Right lung (tissue), 5 donors: Measurements from ENCODE around the gene GPR39. TPM values are rescaled to one million over a fixed set of nuclear protein-coding genes. Genes with fewer than 3 reads are reported as not detected.

Experiments used
- DNase-seq, 2 donors: peaks; one replicate each; pipeline ENCODE4 v3.0.0-alpha.2; 2013
- polyA plus RNA-seq, 5 donors: library from polyadenylated mRNA; unstranded; fragments of 120-200 nt; gene quantifications; one replicate each; pipeline versions ENCODE4 v1.2.1 to v1.2.3, GENCODE V29; 2013; ENCODE audit warnings: inconsistent platforms in 1 of 5, low replicate concordance in 1 of 5; ENCODE audit not compliant: insufficient read length in 5 of 5, insufficient read depth in 1 of 5

GPR39 gene
- polyA plus RNA-seq, 5 donors, result 3.3 to 6.1 (median 4.1) TPM

DNA sequence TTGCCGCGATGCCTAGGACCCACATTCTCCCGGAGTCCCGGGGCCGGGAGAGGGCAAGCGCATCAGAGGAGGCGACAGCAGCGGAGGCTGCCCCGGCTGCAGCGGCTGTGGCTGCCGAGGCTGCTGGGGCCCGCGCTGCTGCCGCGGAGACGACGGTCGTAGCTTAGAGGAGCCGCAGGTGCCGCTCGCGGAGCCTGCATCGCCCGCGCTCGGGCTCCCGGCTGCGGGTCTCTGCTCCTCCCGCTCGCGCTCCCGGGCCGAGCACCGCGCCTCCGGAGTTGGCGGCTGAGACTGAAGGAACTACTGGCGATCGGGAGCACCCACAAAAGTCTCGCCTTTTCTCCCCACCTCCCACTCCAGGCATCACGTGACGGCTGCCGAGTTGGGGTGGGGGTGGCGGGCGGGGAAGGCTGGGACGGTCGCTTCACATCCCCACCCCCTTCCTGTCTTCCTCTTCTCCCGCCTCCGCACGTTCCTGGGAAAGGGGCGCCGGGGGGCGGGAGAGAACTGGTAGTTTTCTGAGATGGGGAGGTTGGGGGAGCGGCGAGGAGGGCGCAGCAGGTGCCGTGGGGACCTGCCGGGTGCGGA, 253.4 kb downstream of the GPR39 start, which contains the start of gene LYPD1:
Gene LYPD1, minus strand, starts transcription at position 298 of the 588 bp plus-strand sequence. Its CDS starts 273 bp downstream, at position 25.
- DNase-seq, result no peak

DNA sequence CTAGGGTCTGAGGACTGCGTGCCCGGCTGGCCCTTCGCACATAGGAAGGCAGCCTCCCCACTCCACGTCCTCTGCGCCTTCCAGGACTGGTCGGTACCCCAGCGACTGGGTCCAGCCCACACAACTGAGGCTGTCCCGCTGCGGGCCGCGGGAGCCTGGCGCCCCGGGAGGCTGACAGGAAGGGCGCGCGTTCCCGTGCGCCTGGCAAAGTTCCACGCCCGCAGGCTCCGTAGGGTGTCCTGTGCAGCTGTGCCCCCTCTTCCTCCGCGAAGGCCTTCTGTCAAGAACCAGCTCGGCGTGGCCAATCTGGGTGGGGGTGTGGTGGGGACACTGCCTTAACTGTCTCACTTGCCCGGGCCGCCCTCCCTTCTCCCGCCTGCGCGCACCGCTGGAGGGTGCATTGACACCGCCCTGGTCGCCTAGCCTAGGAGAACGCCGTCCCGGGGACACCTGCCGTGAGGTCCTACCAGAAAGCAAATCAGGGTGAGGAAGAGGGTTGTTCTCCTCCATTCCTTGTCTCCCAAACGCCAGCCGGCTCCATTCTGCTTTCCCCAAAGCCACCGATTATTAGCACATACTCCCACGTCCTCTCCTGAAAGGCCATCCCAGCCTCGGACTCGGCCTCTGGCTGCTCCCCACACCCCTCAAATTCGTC, 254.0 kb downstream of the GPR39 start:
- no peak for DNase-seq

DNA sequence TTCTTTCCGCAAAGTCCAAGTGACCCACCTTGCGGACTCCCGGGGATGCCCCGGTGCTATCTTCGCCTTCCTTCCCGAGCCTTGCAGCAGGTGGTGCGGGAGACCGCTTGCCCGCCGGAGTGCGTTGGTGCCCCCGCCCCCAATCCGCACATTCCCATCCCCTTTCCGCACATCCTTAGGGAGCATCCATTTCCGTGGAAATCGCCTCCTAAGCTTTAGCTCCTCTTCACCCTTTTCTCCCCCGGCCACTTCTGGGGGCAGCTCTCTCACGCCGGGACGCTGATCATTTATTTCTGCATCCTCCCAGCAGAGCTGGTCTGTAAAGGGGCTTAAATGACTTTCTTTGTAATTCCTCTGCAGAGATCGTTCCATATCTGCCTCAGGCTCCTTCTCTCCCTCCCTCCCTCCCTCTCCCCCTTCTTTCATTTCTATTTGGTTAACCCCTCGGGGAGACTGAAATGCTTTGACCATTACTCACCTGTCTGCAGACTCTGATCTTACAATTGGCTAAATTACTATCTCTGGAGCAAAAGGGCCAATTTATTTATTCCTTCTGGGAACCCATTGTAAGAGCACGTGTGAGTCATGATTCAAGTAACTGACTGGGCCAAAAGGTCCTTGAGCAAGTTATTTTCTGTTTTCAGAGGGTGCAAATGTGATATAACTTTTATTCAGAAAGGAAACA, 254.7 kb downstream of the GPR39 start:
- DNase-seq, result no peak

DNA sequence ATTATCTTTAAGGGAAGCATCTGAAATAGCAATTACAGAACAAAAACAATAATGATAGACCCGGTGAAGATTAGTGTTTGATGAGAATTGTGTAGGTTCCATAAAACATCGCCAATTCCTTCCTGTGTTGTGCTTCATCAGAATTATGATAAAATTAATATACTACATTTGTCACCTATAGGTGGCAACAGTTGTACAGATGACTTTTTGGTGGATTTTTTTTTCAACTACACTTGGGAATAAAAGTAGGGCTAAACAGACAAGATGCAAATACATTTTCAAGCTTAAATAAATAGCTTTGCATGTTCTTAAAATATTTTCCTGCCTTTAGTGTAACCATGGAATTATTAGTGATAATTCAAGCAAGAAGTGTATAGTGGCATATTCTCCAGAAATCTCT, 260.4 kb downstream of the GPR39 start:
- DNase-seq, result no peak

DNA sequence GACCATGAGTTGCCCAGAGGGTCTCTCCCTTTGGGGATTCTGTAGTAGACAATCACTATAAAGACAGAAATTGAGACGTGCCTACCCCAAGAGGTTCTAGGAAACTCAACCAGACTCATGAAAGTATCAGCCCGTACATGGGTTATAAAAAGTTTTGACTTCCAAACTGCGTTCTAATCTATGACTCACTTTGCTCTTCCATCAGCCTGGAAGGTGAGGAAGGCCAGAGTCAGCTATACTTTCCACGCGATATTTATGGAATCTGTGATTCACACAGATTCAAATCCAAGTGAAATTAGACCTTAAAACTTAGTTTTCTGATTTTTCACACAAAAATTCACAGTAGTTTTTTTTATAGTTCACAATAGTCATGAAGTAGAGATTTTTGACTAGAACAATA, 261.1 kb downstream of the GPR39 start:
- no peak for DNase-seq

DNA sequence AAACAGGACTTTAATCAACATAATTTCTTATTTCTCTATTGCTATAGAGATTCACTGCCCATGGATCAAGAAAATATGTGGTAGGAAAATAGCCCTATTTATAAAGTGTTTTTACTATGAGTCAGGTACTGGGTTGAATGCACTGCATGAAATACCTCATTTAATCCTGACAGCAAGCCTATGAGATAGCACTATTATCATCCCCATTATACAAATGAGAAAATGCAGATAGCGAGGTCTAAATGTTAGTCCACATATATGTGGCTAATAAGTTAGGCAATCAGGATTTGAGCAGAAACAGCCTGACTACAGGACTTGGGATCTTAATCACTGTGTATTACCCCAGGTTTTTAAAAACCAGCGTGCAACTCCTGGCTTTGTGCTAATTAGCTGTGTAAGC, 261.9 kb downstream of the GPR39 start:
- no peak for DNase-seq

DNA sequence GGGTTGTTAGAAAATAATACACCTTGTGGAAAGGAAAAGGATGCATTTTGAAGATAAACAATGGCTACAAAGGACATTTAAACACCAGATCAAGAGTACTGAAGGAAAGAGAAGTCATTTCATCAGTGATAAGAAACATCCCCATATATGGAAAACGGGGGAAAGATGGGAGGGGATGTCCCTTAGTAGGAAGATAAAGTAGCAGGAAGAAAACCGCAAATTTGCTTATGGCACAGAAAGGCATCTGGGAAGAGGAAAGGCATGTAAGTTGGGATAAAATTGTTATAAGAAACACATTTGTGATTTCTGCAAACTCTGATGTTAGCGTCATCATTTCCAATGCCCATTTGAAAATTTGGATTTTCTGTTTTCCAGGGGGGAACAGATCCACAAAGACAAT, 263.9 kb downstream of the GPR39 start:
- DNase-seq, result no peak

DNA sequence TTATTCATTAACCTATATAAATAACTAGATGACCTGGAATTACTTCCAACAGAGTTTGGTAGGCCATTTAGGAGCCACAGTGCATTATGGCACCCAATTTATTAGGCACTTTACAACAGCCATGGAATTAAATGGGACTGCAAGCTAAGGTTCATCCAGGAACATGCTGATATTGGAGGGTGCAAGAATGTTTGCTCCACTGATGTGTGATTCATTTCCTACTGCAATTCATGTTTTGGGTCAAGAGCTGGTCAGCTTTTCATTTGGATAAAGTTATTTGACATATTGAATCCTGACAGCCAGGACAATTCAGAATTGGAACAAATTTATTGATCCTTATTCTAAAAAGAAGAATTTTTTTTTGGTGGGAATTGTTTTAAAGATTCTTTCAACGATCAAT, 265.2 kb downstream of the GPR39 start:
- DNase-seq, result no peak

DNA sequence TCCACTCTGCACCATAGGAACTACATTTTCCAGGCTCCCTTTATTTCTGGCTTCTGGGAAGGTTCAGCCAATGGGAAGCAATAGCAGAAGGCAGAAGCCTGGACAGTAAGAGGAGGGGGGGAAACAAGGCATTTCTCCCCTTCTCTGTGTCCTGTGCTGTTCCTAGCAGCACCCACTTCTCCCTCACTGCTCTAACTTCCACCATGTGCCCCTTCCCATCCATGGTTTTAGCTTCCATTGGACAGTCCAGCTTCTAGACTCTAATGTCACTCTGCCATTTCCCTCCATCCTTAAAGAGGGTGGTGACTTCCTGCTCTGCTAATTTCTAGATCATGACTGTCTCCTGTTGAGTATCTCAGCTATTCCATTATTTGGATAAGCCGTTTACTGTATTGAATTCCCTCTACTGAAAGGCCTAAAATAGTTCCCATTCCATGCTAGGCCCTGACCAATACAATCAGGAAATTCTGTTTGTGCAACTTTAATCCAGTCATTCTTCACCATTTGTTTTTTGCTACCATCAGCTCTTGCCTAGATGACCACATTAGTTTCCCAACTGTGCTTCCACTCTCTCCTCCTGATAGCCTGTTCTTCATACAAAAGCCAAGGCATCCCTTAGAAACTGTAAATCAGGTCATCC, 274.2 kb downstream of the GPR39 start:
- DNase-seq, result no peak

DNA sequence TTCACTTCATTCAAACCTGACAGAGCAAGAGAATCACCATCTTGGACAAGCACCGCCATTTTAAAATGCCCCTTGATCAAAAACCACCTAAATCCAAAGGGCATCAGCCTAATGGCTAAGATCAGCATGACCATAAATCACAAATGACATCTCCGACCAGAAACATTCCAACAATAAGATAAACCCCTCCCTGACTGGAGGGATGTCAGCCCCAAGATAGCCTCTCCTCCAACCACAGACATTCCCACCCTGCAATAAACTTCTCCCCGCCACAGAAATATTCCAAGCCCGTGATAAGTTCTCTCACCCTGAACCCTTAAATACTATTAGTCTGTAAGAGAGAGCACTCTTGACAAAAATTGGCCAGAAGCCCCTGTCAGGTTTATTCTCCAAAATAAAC, 275.0 kb downstream of the GPR39 start:
- DNase-seq, result no peak

DNA sequence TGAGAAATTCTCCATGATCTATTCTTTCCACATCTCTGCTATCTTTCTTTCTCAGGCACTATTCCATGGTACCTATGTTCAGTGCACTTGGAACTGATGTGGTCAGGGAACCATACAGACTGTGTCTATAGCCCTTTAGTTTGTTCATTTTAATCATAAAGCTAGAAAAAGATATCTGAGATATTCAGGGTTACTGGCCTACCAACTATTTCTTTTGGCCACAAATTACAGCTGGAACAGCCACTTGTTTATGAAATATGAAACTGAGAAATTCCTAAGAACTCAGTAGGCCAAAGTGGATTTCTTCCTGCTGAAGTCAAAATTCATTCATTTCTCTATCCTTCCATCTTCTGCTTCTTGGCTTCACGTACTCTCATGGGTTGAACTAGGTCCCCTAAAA, 276.2 kb downstream of the GPR39 start:
- no peak for DNase-seq
